Vagina (tissue), 2 donors: Measurements from ENCODE around the gene GSTO2. TPM values are rescaled to one million over a fixed set of nuclear protein-coding genes. Genes with fewer than 3 reads are reported as not detected.
A peak's percentile ranks its signal among the peaks of the same experiment; 100 is the strongest.

Experiments used
- DNase-seq, 2 donors: peaks; one replicate each; pipeline ENCODE4 v3.0.0-alpha.2; 2017; ENCODE audit errors: extremely low spot score in 2 of 2
- H3K27ac ChIP-seq: fragments of 200-600 bp; sonication (generic); one replicate; pipeline ENCODE4 v1.5.1; 2019
- H3K27me3 ChIP-seq: fragments of 200-600 bp; sonication (generic); one replicate; pipeline ENCODE4 v1.5.1; 2019
- H3K36me3 ChIP-seq, 2 donors: fragments of 200-600 bp; sonication (generic); one replicate each; pipeline ENCODE4 v1.5.1; 2017 to 2019
- H3K4me1 ChIP-seq: fragments of 200-600 bp; sonication (generic); one replicate; pipeline ENCODE4 v1.5.1; 2019
- H3K4me3 ChIP-seq, 2 donors: fragments of 200-600 bp; sonication (generic); 1 replicate in 1 of 2; 2 replicates in 1 of 2; pipeline ENCODE4 v1.5.1; 2016 to 2019
- H3K9me3 ChIP-seq: fragments of 200-600 bp; sonication (generic); one replicate; pipeline ENCODE4 v1.5.1; 2019
- CTCF ChIP-seq, 3 experiments: fragments of 450-650 bp in 2 of 3; fragments of 200-600 bp in 1 of 3; sonication (generic) in 1 of 3; IDR thresholded peaks; one replicate each; pipeline ENCODE4 v1.5.1; 2017 to 2019; ENCODE audit warnings: antibody characterized with exemption in 3 of 3, mild to moderate bottlenecking in 2 of 3, moderate library complexity in 2 of 3
- POLR2A ChIP-seq, 2 donors: fragments of 450-650 bp; IDR thresholded peaks; one replicate each; pipeline ENCODE4 v1.6.1; 2017; ENCODE audit warnings: antibody characterized with exemption in 2 of 2, mild to moderate bottlenecking in 2 of 2, moderate library complexity in 2 of 2
- POLR2AphosphoS5 ChIP-seq, 2 donors: sonication (generic); formaldehyde crosslinking; IDR thresholded peaks; one replicate each; pipeline ENCODE4 v1.9.0; 2017; ENCODE audit warnings: antibody characterized with exemption in 2 of 2, mild to moderate bottlenecking in 2 of 2, low read depth in 1 of 2; ENCODE audit not compliant: insufficient read depth in 1 of 2
- intact Hi-C: fragments of 100-400 bp; cut with DNase I; formaldehyde crosslinking; loops from one replicate; pipeline ENCODE4 v1.15.1; 2023
- total RNA-seq: library from RNA; depleted of rRNA; stranded (reverse); fragments of >200 nt; gene quantifications from one replicate; pipeline ENCODE4 v1.2.3, GENCODE V29; 2016

The GSTO2 gene
- total RNA-seq, 1 donor from 2014 or later = 13.8 TPM

DNA sequence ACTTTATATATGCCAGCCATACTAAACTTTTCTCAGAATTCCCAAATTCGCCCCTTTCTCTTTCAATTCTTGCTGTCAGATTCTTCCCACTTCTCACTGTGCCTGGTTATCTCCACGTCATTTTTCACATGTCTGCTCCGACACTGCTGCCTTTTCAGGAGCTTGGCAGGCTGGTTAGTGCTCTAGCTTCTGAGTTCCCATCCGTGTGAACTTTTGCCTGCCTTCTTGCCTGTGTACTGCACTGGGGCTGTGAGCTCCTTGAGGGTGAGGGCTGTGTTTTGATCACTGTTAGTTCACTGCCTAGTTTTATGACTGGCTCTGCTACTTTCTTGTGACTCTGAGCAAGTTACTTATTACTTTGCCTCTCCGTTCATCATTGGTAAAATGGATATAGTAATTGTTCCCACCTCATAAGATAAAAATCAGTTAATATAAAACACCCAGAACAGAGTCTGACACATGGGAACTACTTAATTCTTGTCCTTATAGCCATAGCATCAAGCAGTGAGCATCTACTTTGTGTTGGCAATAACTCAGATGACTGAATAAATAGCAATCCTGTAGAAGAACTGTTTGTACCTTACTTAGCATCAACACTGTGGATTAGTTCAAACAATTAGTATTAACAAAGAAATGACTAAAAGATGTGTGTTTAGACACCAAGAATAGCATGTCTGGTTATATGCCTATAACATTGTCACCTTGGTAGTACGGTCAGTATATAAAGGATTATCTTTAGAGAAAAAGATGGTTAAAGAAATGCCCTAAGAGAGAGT is 8.8 kb upstream of the GSTO2 start:
- Histone ChIP-seq H3K9me3 (no peaks in the 10 kb centered on the region), H3K27me3 (no peaks in the 10 kb centered on the region), H3K4me1 (peaks cover 68% of the 10 kb centered on the region), H3K36me3 (peaks cover 0 to 71% of the 10 kb centered on the region in 2 donors), H3K4me3 (no peak overlapping the region), H3K27ac (peak overlapping the region; percentile 61)
- DNase-seq = no peak
- TF ChIP-seq CTCF (IDR thresholded peaks at IDR 0.05) = no peak
- TF ChIP-seq POLR2A (IDR thresholded peaks at IDR 0.05) = no peak
- TF ChIP-seq POLR2AphosphoS5 (IDR thresholded peaks at IDR 0.05; ENCODE audit: insufficient read depth in 1 of 2, low read depth in 1 of 2) = no peak
- intact Hi-C loops = no loop called here

DNA sequence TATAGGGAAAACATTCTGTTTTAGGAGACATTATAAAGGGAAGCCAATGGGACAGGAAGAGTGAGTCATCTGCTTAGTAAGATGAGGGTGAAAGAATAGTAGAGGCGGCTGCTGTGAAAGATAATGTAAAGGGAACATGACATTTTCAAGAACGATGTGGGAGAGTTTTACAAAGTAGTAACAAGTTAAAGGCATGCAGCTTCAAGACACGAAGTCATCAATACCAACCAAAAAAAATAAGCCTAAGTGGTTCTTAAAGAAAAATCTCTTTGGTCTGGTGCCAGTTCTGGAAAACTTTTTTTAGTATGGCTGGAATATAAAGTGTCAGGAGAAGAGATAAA is 8.2 kb upstream of the GSTO2 start:
- no peak overlapping the region for H3K4me3 ChIP-seq
- H3K9me3 ChIP-seq = no peaks in the 10 kb centered on the region
- peaks cover 67% of the 10 kb centered on the region for H3K4me1 ChIP-seq
- no peaks in the 10 kb centered on the region for H3K27me3 ChIP-seq
- H3K27ac ChIP-seq = peak overlapping the region; percentile 61
- H3K36me3 ChIP-seq = peaks cover 0 to 77% of the 10 kb centered on the region in 2 donors
- intact Hi-C loops = no loop called here
- DNase-seq = no peak
- TF ChIP-seq CTCF (IDR thresholded peaks at IDR 0.05) (no peak), POLR2AphosphoS5 (IDR thresholded peaks at IDR 0.05; ENCODE audit: insufficient read depth in 1 of 2, low read depth in 1 of 2) (peak in 1 of 2 donors; percentile 59)

DNA sequence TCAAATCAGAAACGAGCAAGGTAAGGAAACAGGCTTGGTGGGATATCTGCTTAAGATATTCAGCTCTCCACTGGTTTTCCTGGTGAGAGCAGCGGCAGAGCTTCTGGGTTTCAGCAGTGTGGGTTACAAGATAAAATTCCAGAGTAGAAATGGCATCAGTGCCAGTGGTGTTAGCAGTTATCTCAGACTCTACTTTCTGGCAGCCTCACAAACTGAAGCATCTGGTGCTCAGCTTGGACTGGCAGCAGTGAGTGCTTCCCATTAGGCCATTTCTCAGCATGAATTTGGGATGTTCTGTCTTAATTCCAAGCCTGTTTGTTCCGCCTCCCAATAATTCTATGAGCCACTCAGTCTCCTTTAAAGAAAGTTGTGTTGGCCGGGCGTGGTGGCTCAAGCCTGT is 6.9 kb upstream of the GSTO2 start:
- H3K9me3 ChIP-seq = no peaks in the 10 kb centered on the region
- no peak for DNase-seq
- no peaks in the 10 kb centered on the region for H3K27me3 ChIP-seq
- TF ChIP-seq POLR2A (IDR thresholded peaks at IDR 0.05) (no peak), CTCF (IDR thresholded peaks at IDR 0.05) (no peak), POLR2AphosphoS5 (IDR thresholded peaks at IDR 0.05; ENCODE audit: insufficient read depth in 1 of 2, low read depth in 1 of 2) (no peak)
- no peak overlapping the region for H3K27ac ChIP-seq
- peaks cover 54% of the 10 kb centered on the region for H3K4me1 ChIP-seq
- H3K36me3 ChIP-seq = peaks cover 0 to 90% of the 10 kb centered on the region in 2 donors
- intact Hi-C loops = no loop called here
- no peak overlapping the region for H3K4me3 ChIP-seq

GRCh38 chr10:104264783-104265182 is 4.2 kb upstream of the GSTO2 start:
- peaks cover 39% of the 10 kb centered on the region for H3K4me1 ChIP-seq
- H3K27ac ChIP-seq = no peak overlapping the region
- no peak for DNase-seq
- H3K4me3 ChIP-seq = no peak overlapping the region
- H3K9me3 ChIP-seq = no peaks in the 10 kb centered on the region
- H3K27me3 ChIP-seq = no peaks in the 10 kb centered on the region
- TF ChIP-seq POLR2A (IDR thresholded peaks at IDR 0.05) = no peak
- TF ChIP-seq CTCF (IDR thresholded peaks at IDR 0.05) = no peak
- no peak for TF ChIP-seq POLR2AphosphoS5 (IDR thresholded peaks at IDR 0.05; ENCODE audit: insufficient read depth in 1 of 2, low read depth in 1 of 2)
- H3K36me3 ChIP-seq = peaks cover 0 to 79% of the 10 kb centered on the region in 2 donors
- intact Hi-C loops = no loop called here

DNA sequence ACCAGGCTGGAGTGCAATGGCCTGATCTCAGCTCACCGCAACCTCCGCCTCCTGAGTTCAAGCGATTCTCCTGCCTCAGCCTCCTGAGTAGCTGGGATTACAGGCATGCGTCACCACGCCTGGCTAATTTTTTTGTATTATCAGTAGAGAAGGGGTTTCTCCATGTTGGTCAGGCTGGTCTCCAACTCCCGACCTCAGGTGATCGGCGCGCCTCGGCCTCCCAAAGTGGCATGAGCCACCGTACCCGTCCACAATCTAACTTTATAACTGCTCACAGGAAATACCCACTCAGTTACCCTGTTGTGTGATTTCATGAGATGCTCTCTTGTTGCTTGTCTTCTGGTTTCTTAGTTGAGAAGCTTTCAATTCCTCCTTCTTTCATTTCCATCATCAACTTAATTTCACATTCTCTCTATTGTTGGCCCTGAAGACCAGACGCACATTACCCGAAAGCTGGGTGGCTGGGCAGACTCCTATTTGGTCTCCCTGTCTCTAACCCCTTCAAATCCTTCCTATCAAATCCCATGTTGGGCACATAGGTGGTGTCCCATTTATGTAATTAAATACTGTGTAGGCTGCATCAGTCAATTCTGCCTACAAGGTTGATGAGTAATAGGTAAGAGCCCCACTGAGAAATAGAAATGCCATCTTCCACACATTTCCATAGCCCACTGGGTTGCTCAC is 1.1 kb upstream of the GSTO2 start:
- DNase-seq = no peak
- peak overlapping the region; percentile 75 for H3K27ac ChIP-seq
- H3K4me1 ChIP-seq = peaks cover 12% of the 10 kb centered on the region
- H3K27me3 ChIP-seq = no peaks in the 10 kb centered on the region
- H3K9me3 ChIP-seq = no peaks in the 10 kb centered on the region
- TF ChIP-seq POLR2AphosphoS5 (IDR thresholded peaks at IDR 0.05; ENCODE audit: insufficient read depth in 1 of 2, low read depth in 1 of 2) = no peak
- TF ChIP-seq CTCF (IDR thresholded peaks at IDR 0.05) = no peak
- TF ChIP-seq POLR2A (IDR thresholded peaks at IDR 0.05) = no peak
- intact Hi-C loops = no loop called here
- peaks cover 0 to 48% of the 10 kb centered on the region in 2 donors for H3K36me3 ChIP-seq
- H3K4me3 ChIP-seq = peak overlapping the region; percentile 72 to 86
